Naive thymus-derived CD4-positive, alpha-beta T cell (primary cell): ENCODE data around the gene SLC6A18. TPM values are rescaled to one million over a fixed set of nuclear protein-coding genes. Genes with fewer than 3 reads are reported as not detected.

Experiments used
- ATAC-seq: fragments of 150-1000 bp; cut with Tn5 transposase; 2 replicates; pipeline ENCODE4 v1.10.0; 2021; ENCODE audit warnings: mild to moderate bottlenecking, moderate library complexity
- CTCF ChIA-PET: fragments of 350-600 bp; sonication (Branson Sonifier 250); formaldehyde crosslinking; loops from one replicate; lab custom pipeline; 2021; ENCODE audit warnings: antibody characterized with exemption; lab: Charles Lee
- POLR2A ChIA-PET: fragments of 350-600 bp; sonication (Branson Sonifier 250); formaldehyde crosslinking; loops from one replicate; lab custom pipeline; 2021; ENCODE audit warnings: antibody characterized with exemption, inconsistent platforms; lab: Charles Lee
- DNase-seq, 9 donors: peaks; one replicate each; pipeline versions ENCODE4 v3.0.0 to v3.0.0-alpha.2; 2020 to 2022; ENCODE audit warnings: mixed read lengths in 1 of 9
- H3K27ac ChIP-seq: one replicate; pipeline ENCODE4 v1.7.0; 2013; ENCODE audit warnings: mild to moderate bottlenecking, low read depth, low read length, moderate library complexity
- H3K27me3 ChIP-seq, 2 donors: one replicate each; pipeline ENCODE4 v1.7.0; 2013; ENCODE audit warnings: low read length in 2 of 2, mild to moderate bottlenecking in 2 of 2, moderate library complexity in 2 of 2; ENCODE audit not compliant: control insufficient read depth in 2 of 2, insufficient read depth in 2 of 2
- H3K36me3 ChIP-seq, 3 experiments: 1 replicate in 2 of 3; 2 replicates in 1 of 3; pipeline ENCODE4 v1.7.0; 2013; ENCODE audit warnings: low read length in 3 of 3, mild to moderate bottlenecking in 3 of 3, moderate library complexity in 1 of 3; ENCODE audit not compliant: insufficient read depth in 3 of 3, control insufficient read depth in 2 of 3
- H3K4me1 ChIP-seq, 2 donors: one replicate each; pipeline ENCODE4 v1.7.0; 2013; ENCODE audit warnings: low read length in 2 of 2, mild to moderate bottlenecking in 2 of 2, moderate library complexity in 1 of 2; ENCODE audit not compliant: control insufficient read depth in 2 of 2, insufficient read depth in 2 of 2
- H3K4me3 ChIP-seq: 2 replicates; pipeline ENCODE4 v1.7.0; 2013; ENCODE audit warnings: mild to moderate bottlenecking, low read length
- H3K9me3 ChIP-seq, 3 experiments: 1 replicate in 2 of 3; 2 replicates in 1 of 3; pipeline ENCODE4 v1.7.0; 2013; ENCODE audit warnings: low read length in 3 of 3; ENCODE audit not compliant: control insufficient read depth in 2 of 3
- H3K27ac Mint-ChIP-seq, 9 donors: one replicate each; pipeline ENCODE4 v1.8.0; 2020 to 2022; ENCODE audit warnings: mixed read lengths in 9 of 9, mild to moderate bottlenecking in 8 of 9, moderate library complexity in 5 of 9, inconsistent platforms in 2 of 9
- H3K27me3 Mint-ChIP-seq, 5 donors: one replicate each; pipeline ENCODE4 v1.8.0; 2021 to 2022; ENCODE audit warnings: mixed read lengths in 5 of 5, mild to moderate bottlenecking in 1 of 5
- H3K36me3 Mint-ChIP-seq, 5 donors: one replicate each; pipeline ENCODE4 v1.8.0; 2020 to 2022; ENCODE audit warnings: mixed read lengths in 5 of 5, mild to moderate bottlenecking in 3 of 5, inconsistent platforms in 1 of 5
- H3K4me1 Mint-ChIP-seq, 7 donors: one replicate each; pipeline ENCODE4 v1.8.0; 2020 to 2022; ENCODE audit warnings: mixed read lengths in 7 of 7, mild to moderate bottlenecking in 3 of 7, inconsistent platforms in 1 of 7
- H3K4me3 Mint-ChIP-seq, 10 donors: one replicate each; pipeline ENCODE4 v1.8.0; 2020 to 2022; ENCODE audit warnings: mild to moderate bottlenecking in 10 of 10, mixed read lengths in 10 of 10, moderate library complexity in 6 of 10, inconsistent platforms in 2 of 10
- H3K9me3 Mint-ChIP-seq, 11 donors: one replicate each; pipeline ENCODE4 v1.8.0; 2020 to 2022; ENCODE audit warnings: mixed read lengths in 11 of 11, mild to moderate bottlenecking in 4 of 11, inconsistent platforms in 1 of 11, moderate library complexity in 1 of 11
- intact Hi-C, 2 donors: fragments of 100-400 bp; cut with micrococcal nuclease; formaldehyde crosslinking; loops; one replicate each; pipeline ENCODE4 v1.15.1; 2023
- polyA plus RNA-seq, 2 donors: library from polyadenylated mRNA; unstranded; fragments of 300-500 nt; fragmentation: Illumina TruSeq; gene quantifications; one replicate each; pipeline ENCODE4 v1.2.3, GENCODE V29; 2021
- total RNA-seq, 6 experiments: library from RNA in 5 of 6; stranded (reverse) in 5 of 6; gene quantifications; 1 replicate in 5 of 6; 2 replicates in 1 of 6; pipeline ENCODE4 v1.2.3 and lab custom pipeline; 2021 to 2026

Gene SLC6A18
- total and polyA plus RNA-seq, 7 experiments from 2014 or later, result not detected

GRCh38 chr5:1202026-1202797 is 23.0 kb upstream of the SLC6A18 start:
- DNase-seq (no peak), ATAC-seq (no peak)
- H3K4me3 Mint-ChIP-seq, result no peak overlapping the region
- Histone ChIP-seq H3K27ac (no peak overlapping the region), H3K36me3 (no peaks in the 10 kb centered on the region), H3K4me1 (no peaks in the 10 kb centered on the region), H3K9me3 (no peaks in the 10 kb centered on the region), H3K27me3 (no peaks in the 10 kb centered on the region), H3K4me3 (no peak overlapping the region)
- peaks cover 0 to 6% (median 0%) of the 10 kb centered on the region in 5 donors for H3K27me3 Mint-ChIP-seq
- POLR2A ChIA-PET, result no interaction called here
- intact Hi-C loops, result no loop called here
- no peak overlapping the region for H3K27ac Mint-ChIP-seq
- CTCF ChIA-PET, result no interaction called here
- H3K36me3 Mint-ChIP-seq, result no peaks in the 10 kb centered on the region
- no peaks in the 10 kb centered on the region for H3K9me3 Mint-ChIP-seq
- H3K4me1 Mint-ChIP-seq, result peaks cover 0 to 5% (median 0%) of the 10 kb centered on the region in 7 donors

DNA sequence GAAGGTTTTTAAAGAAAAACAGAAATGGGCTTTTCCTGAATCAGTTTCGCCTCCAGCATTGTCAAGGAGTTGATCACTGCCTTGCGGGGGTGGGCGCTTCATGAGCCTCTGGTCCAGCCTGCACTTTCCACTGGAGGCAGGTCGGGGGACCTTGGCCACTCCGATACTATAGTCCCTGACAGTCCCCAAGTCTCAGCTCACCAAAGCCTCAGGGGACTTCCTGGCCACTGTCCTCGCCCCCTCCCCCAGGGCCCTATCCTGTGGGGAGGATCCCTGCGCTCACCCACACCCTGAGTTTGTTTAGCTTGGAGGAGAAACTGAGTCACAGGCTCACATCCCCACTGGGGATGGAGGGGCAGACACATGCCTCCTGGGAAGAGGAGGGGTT is 22.4 kb upstream of the SLC6A18 start:
- Mint-ChIP-seq H3K27me3 (peaks cover 0 to 6% (median 0%) of the 10 kb centered on the region in 5 donors), H3K9me3 (no peaks in the 10 kb centered on the region), H3K27ac (no peak overlapping the region), H3K4me1 (peaks cover 0 to 5% (median 0%) of the 10 kb centered on the region in 7 donors), H3K4me3 (no peak overlapping the region), H3K36me3 (no peaks in the 10 kb centered on the region)
- Histone ChIP-seq H3K27ac (no peak overlapping the region), H3K36me3 (no peaks in the 10 kb centered on the region), H3K9me3 (no peaks in the 10 kb centered on the region), H3K4me3 (no peak overlapping the region), H3K27me3 (no peaks in the 10 kb centered on the region), H3K4me1 (no peaks in the 10 kb centered on the region)
- ChIA-PET CTCF (no interaction called here), POLR2A (no interaction called here)
- intact Hi-C loops, result no loop called here
- ATAC-seq (no peak), DNase-seq (no peak)

DNA sequence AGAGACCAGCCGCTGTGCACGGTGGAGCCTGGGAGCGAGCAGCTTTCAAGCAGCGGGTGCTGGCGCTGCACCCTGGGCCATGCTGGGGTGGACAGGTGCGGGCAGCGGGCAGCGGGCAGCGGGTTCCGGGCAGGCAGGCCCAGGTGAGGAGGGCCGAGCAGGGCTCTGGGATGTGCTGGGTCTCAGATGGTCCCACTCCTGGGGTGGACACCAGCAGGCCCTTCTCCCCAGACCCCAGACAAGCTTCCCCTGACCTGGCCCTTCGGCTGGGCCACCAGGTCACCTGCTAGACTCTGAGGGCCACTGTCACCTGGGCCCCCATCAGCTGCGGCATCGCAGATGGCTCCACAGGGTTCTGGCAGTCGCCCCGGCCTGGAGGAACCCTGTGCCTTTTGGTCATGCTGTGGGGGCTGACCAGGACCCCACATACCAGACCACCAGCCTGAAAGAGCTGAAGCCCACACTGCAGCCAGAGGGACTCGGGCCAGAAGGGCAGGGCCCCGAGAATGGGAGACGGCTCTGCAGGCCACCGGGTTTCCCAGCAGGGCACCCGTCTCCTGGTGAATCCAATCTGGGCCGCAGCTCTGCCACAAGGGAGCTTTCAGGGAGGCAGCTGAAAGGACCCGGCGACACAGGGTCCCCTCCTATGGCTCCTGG is 21.7 kb upstream of the SLC6A18 start:
- no peak overlapping the region for H3K4me3 ChIP-seq
- Mint-ChIP-seq H3K4me3 (no peak overlapping the region), H3K4me1 (peaks cover 0 to 5% (median 0%) of the 10 kb centered on the region in 7 donors), H3K27ac (no peak overlapping the region), H3K27me3 (peaks cover 0 to 6% (median 0%) of the 10 kb centered on the region in 5 donors), H3K9me3 (no peaks in the 10 kb centered on the region), H3K36me3 (no peaks in the 10 kb centered on the region)
- H3K4me1 ChIP-seq, result no peaks in the 10 kb centered on the region
- ChIA-PET POLR2A (no interaction called here), CTCF (no interaction called here)
- no peak for DNase-seq
- H3K36me3 ChIP-seq, result no peaks in the 10 kb centered on the region
- no peak for ATAC-seq
- no peaks in the 10 kb centered on the region for H3K27me3 ChIP-seq
- no peak overlapping the region for H3K27ac ChIP-seq
- intact Hi-C loops, result no loop called here
- no peaks in the 10 kb centered on the region for H3K9me3 ChIP-seq

GRCh38 chr5:1203968-1204692 is 21.1 kb upstream of the SLC6A18 start:
- ChIA-PET POLR2A (interaction anchor here (0.5 kb wide), 1 partner anchor 117 kb away, joined by 3 read pairs; no protein-coding TSS in a partner anchor), CTCF (interaction anchor here (0.6 kb wide), 1 partner anchor 441 kb away, joined by 3 read pairs; no protein-coding TSS in a partner anchor)
- ATAC-seq, result no peak

DNA sequence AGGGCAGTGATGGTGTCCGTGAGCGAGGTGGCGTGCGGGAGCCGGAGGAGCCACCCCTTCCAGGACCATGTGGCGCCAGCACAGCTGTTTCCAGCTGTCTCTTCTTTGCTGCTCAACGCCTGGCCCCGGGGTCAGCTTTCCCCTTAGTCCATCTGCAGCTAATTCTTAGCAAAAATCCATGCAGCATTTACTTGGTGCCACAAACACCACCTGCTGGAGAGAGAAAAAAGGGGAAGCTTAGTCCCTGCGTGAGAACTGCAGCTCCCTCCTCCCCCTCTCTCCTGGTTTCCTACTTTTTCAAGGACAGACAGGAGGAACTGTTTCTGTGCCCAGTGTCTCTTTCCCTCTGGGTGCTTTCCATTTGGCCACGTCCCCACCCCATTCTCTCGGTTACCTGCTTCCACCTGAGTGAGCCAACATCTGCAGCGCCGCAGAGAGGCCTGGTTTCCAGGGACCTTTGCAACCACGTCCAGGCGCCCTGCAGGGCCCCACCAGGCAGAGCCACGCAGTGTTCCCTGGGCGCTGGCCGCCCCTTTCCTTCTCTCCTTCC is 20.4 kb upstream of the SLC6A18 start:
- H3K27me3 ChIP-seq, result no peaks in the 10 kb centered on the region
- Mint-ChIP-seq H3K27me3 (peaks cover 0 to 9% (median 0%) of the 10 kb centered on the region in 5 donors), H3K36me3 (no peaks in the 10 kb centered on the region), H3K4me1 (peaks cover 0 to 5% (median 0%) of the 10 kb centered on the region in 7 donors), H3K4me3 (no peak overlapping the region), H3K27ac (peak overlapping the region in 1 of 9 donors; percentile 67), H3K9me3 (no peaks in the 10 kb centered on the region)
- H3K27ac ChIP-seq, result no peak overlapping the region
- POLR2A ChIA-PET, result interaction anchor here (0.5 kb wide), 1 partner anchor 116 kb away, joined by 3 read pairs; no protein-coding TSS in a partner anchor
- ATAC-seq (no peak), DNase-seq (no peak)
- H3K4me1 ChIP-seq, result no peaks in the 10 kb centered on the region
- H3K9me3 ChIP-seq, result no peaks in the 10 kb centered on the region
- CTCF ChIA-PET, result interaction anchor here (0.6 kb wide), 1 partner anchor 441 kb away, joined by 3 read pairs; no protein-coding TSS in a partner anchor
- no peaks in the 10 kb centered on the region for H3K36me3 ChIP-seq
- intact Hi-C loops, result no loop called here
- H3K4me3 ChIP-seq, result no peak overlapping the region

More at GRCh38 chr5:1203968-1204692, 21.1 kb upstream of the SLC6A18 start:
- Mint-ChIP-seq H3K36me3 (no peaks in the 10 kb centered on the region), H3K9me3 (no peaks in the 10 kb centered on the region), H3K4me3 (no peak overlapping the region), H3K27ac (no peak overlapping the region), H3K4me1 (peaks cover 0 to 5% (median 0%) of the 10 kb centered on the region in 7 donors), H3K27me3 (peaks cover 0 to 6% (median 0%) of the 10 kb centered on the region in 5 donors)
- no peaks in the 10 kb centered on the region for H3K9me3 ChIP-seq
- DNase-seq, result no peak
- H3K36me3 ChIP-seq, result no peaks in the 10 kb centered on the region
- no peaks in the 10 kb centered on the region for H3K27me3 ChIP-seq
- no peak overlapping the region for H3K4me3 ChIP-seq
- no peak overlapping the region for H3K27ac ChIP-seq
- no peaks in the 10 kb centered on the region for H3K4me1 ChIP-seq
- intact Hi-C loops, result no loop called here
